H9 (cell line): ENCODE measurements around the gene SHISA8. TPM values are rescaled to one million over a fixed set of nuclear protein-coding genes. Genes with fewer than 3 reads are reported as not detected.

Experiments
- DNase-seq: peaks from one replicate; pipeline ENCODE4 v3.0.0-alpha.2; 2017
- H2AFZ ChIP-seq: one replicate; pipeline ENCODE4 v1.6.1; 2013; ENCODE audit warnings: mild to moderate bottlenecking, low read length, control low read depth, moderate library complexity
- H2AK5ac ChIP-seq: 2 replicates; pipeline ENCODE4 v1.6.1; 2013; ENCODE audit warnings: low read length, control low read depth, mixed read lengths; ENCODE audit not compliant: insufficient read length
- H2BK120ac ChIP-seq: one replicate; pipeline ENCODE4 v1.6.1; 2013; ENCODE audit warnings: low read depth, mild to moderate bottlenecking, low read length, control low read depth, inconsistent platforms; ENCODE audit not compliant: poor library complexity, severe bottlenecking
- H2BK12ac ChIP-seq: 2 replicates; pipeline ENCODE4 v1.6.1; 2013; ENCODE audit warnings: low read length, control low read depth, mixed read lengths, low read depth; ENCODE audit not compliant: insufficient read length
- H2BK15ac ChIP-seq: 2 replicates; pipeline ENCODE4 v1.6.1; 2013; ENCODE audit warnings: low read depth, low read length, control low read depth
- H2BK20ac ChIP-seq: one replicate; pipeline ENCODE4 v1.6.1; 2013; ENCODE audit warnings: low read depth, mild to moderate bottlenecking, low read length, control low read depth, inconsistent platforms; ENCODE audit not compliant: poor library complexity, severe bottlenecking
- H2BK5ac ChIP-seq: 2 replicates; pipeline ENCODE4 v1.6.1; 2013; ENCODE audit warnings: low read length, control low read depth, mixed read lengths; ENCODE audit not compliant: insufficient read length
- H3K14ac ChIP-seq: 2 replicates; pipeline ENCODE4 v1.6.1; 2013; ENCODE audit warnings: low read length, control low read depth; ENCODE audit not compliant: insufficient read depth
- H3K18ac ChIP-seq: 2 replicates; pipeline ENCODE4 v1.6.1; 2013; ENCODE audit warnings: low read depth, mild to moderate bottlenecking, mixed read lengths, low read length, control low read depth; ENCODE audit not compliant: insufficient read length
- H3K23ac ChIP-seq: 2 replicates; pipeline ENCODE4 v1.6.1; 2013; ENCODE audit warnings: low read length, control low read depth, mixed read lengths, low read depth; ENCODE audit not compliant: insufficient read length
- H3K23me2 ChIP-seq: 2 replicates; pipeline ENCODE4 v1.6.1; 2013; ENCODE audit warnings: low read depth, mild to moderate bottlenecking, mixed read lengths, low read length, control low read depth; ENCODE audit not compliant: insufficient read length, poor library complexity, severe bottlenecking
- H3K27ac ChIP-seq: 2 replicates; pipeline ENCODE4 v1.5.1; 2013; ENCODE audit warnings: low read length, control low read depth, mixed read lengths, low read depth; ENCODE audit not compliant: insufficient read length
- H3K27me3 ChIP-seq: 2 replicates; pipeline ENCODE4 v1.6.1; 2013; ENCODE audit warnings: low read length, control low read depth, inconsistent platforms; ENCODE audit not compliant: insufficient read depth
- H3K4ac ChIP-seq: 2 replicates; pipeline ENCODE4 v1.6.1; 2013; ENCODE audit warnings: low read depth, mild to moderate bottlenecking, control low read depth, inconsistent platforms, low read length, moderate library complexity
- H3K4me1 ChIP-seq: 2 replicates; pipeline ENCODE4 v1.6.1; 2013; ENCODE audit warnings: low read length, control low read depth, inconsistent platforms; ENCODE audit not compliant: insufficient read depth
- H3K4me2 ChIP-seq: 2 replicates; pipeline ENCODE4 v1.6.1; 2013; ENCODE audit warnings: low read length, control low read depth, mixed read lengths; ENCODE audit not compliant: insufficient read length, insufficient read depth
- H3K56ac ChIP-seq: 2 replicates; pipeline ENCODE4 v1.6.1; 2013; ENCODE audit warnings: low read depth, mild to moderate bottlenecking, mixed read lengths, low read length, control low read depth; ENCODE audit not compliant: insufficient read length
- H3K79me1 ChIP-seq: 2 replicates; pipeline ENCODE4 v1.6.1; 2013; ENCODE audit warnings: low read depth, mild to moderate bottlenecking, moderate library complexity, low read length, control low read depth, inconsistent platforms; ENCODE audit not compliant: insufficient read depth, poor library complexity, severe bottlenecking
- H3K79me2 ChIP-seq: 2 replicates; pipeline ENCODE4 v1.6.1; 2013; ENCODE audit warnings: low read length, control low read depth, inconsistent platforms; ENCODE audit not compliant: insufficient read depth
- H3K9ac ChIP-seq: 2 replicates; pipeline ENCODE4 v1.6.1; 2013; ENCODE audit warnings: low read length, control low read depth, mixed read lengths; ENCODE audit not compliant: insufficient read length; ENCODE audit errors: extremely low read depth
- H3K9me3 ChIP-seq: one replicate; pipeline ENCODE4 v1.6.1; 2013; ENCODE audit warnings: low read depth, low read length, inconsistent platforms; ENCODE audit not compliant: control insufficient read depth
- H3T11ph ChIP-seq: one replicate; pipeline ENCODE4 v1.6.1; 2013; ENCODE audit warnings: mild to moderate bottlenecking, low read length, control low read depth, inconsistent platforms
- H4K20me1 ChIP-seq: one replicate; pipeline ENCODE4 v1.6.1; 2013; ENCODE audit not compliant: control insufficient read depth, insufficient read length, insufficient read depth
- H4K5ac ChIP-seq: 2 replicates; pipeline ENCODE4 v1.6.1; 2013; ENCODE audit warnings: low read depth, mild to moderate bottlenecking, mixed read lengths, low read length, control low read depth; ENCODE audit not compliant: insufficient read length
- H4K8ac ChIP-seq: replicated peaks from 2 replicates; pipeline ENCODE4 v1.6.1; 2013; ENCODE audit warnings: low read length, control low read depth, mixed read lengths, low read depth; ENCODE audit not compliant: insufficient read length
- H4K91ac ChIP-seq: 2 replicates; pipeline ENCODE4 v1.6.1; 2013; ENCODE audit warnings: low read depth, mild to moderate bottlenecking, moderate library complexity, mixed read lengths, low read length, control low read depth; ENCODE audit not compliant: insufficient read length
- H3K27ac Mint-ChIP-seq, 3 experiments: 2 replicates in 2 of 3; 3 replicates in 1 of 3; pipeline ENCODE4 v1.8.0; 2020 to 2021; ENCODE audit warnings: mixed read lengths in 3 of 3, mild to moderate bottlenecking in 1 of 3, moderate library complexity in 1 of 3
- H3K27me3 Mint-ChIP-seq: 2 replicates; pipeline ENCODE4 v1.8.0; 2021; ENCODE audit warnings: low read depth, mild to moderate bottlenecking, moderate library complexity, mixed read lengths
- H3K36me3 Mint-ChIP-seq, 3 experiments: 2 replicates in 2 of 3; 3 replicates in 1 of 3; pipeline ENCODE4 v1.8.0; 2020 to 2021; ENCODE audit warnings: low read depth in 3 of 3, mixed read lengths in 3 of 3; ENCODE audit not compliant: insufficient read depth in 1 of 3
- H3K4me1 Mint-ChIP-seq, 2 experiments: 2 replicates each; pipeline ENCODE4 v1.8.0; 2020; ENCODE audit warnings: mixed read lengths in 2 of 2
- H3K4me3 Mint-ChIP-seq, 2 experiments: 2 replicates in 1 of 2; 3 replicates in 1 of 2; pipeline ENCODE4 v1.8.0; 2020 to 2021; ENCODE audit warnings: mild to moderate bottlenecking in 2 of 2, mixed read lengths in 2 of 2, moderate library complexity in 1 of 2
- H3K9me3 Mint-ChIP-seq, 2 experiments: 2 replicates in 1 of 2; 3 replicates in 1 of 2; pipeline ENCODE4 v1.8.0; 2020; ENCODE audit warnings: mild to moderate bottlenecking in 2 of 2, mixed read lengths in 2 of 2, moderate library complexity in 1 of 2
- CTCF ChIP-seq: fragments of 200-600 bp; sonication (generic); conservative IDR thresholded peaks from 3 replicates; pipeline ENCODE4 v1.8.0; 2021; ENCODE audit warnings: antibody characterized with exemption, mild to moderate bottlenecking
- WGBS: extraction: QIAGEN DNeasy Blood & Tissue Kit; methylation state at CpG from one replicate; pipeline ENCODE4 v1.1.7; 2013; ENCODE audit warnings: missing lambda C conversion rate, low lambda C conversion rate, mixed read lengths; ENCODE audit not compliant: insufficient read length; ENCODE audit errors: extremely low coverage; 5-methylcytosine and 5-hydroxymethylcytosine counted together
- total RNA-seq: library from RNA; stranded (reverse); gene quantifications from 2 replicates; pipeline ENCODE4 v1.2.1, GENCODE V29; 2021

Gene SHISA8
- total RNA-seq, 1 experiment from 2014 or later: 1.4 TPM

- no peaks in the 10 kb centered on the region; a peak in 2 of 7 replicates for H3K36me3 Mint-ChIP-seq
- Histone ChIP-seq H3K9me3 (no peaks in the 10 kb centered on the region), H3K79me2 (no peaks in the 10 kb centered on the region), H4K5ac (no peak overlapping the region), H3K23ac (no peak overlapping the region), H3K56ac (no peak overlapping the region), H3K27me3 (peaks cover 56% of the 10 kb centered on the region), H3K4ac (no peak overlapping the region), H4K91ac (no peak overlapping the region), H3K9ac (no peak overlapping the region), H4K8ac (no peak overlapping the region), H3K18ac (no peak overlapping the region), H3K27ac (no peak overlapping the region), H3T11ph (no peak overlapping the region), H2BK20ac (no peak overlapping the region), H3K23me2 (peaks cover 12% of the 10 kb centered on the region), H4K20me1 (peaks cover 2% of the 10 kb centered on the region), H3K4me2 (peak overlapping the region; percentile 45), H2BK15ac (no peak overlapping the region), H3K4me1 (peaks cover 2% of the 10 kb centered on the region; the same call in 1 of the 2 replicates), H2BK5ac (no peak overlapping the region), H2BK12ac (no peak overlapping the region), H2BK120ac (no peak overlapping the region), H3K79me1 (no peaks in the 10 kb centered on the region), H2AFZ (no peak overlapping the region), H3K14ac (no peak overlapping the region), H2AK5ac (no peak overlapping the region)
- H3K27me3 Mint-ChIP-seq: peaks cover 80% of the 10 kb centered on the region
- no CpG with 5 or more reads among the region's 11 CpGs for whole genome bisulfite sequencing
- no peak for DNase-seq
- H3K4me1 Mint-ChIP-seq: peaks cover 7 to 27% of the 10 kb centered on the region in 2 experiments; a peak in 3 of 4 replicates
- H3K4me3 Mint-ChIP-seq: peak overlapping the region; percentile 51 to 83
- no peak overlapping the region for H3K27ac Mint-ChIP-seq
- no peaks in the 10 kb centered on the region; a peak in 2 of 5 replicates for H3K9me3 Mint-ChIP-seq
- no peak for TF ChIP-seq CTCF
Observed at GRCh38 chr22:41915786-41916493, 1.1 kb upstream of the SHISA8 start.
